Neutrophil (primary cell): ENCODE data around the gene BCAS3.

Experiments used
- H3K27ac ChIP-seq: fragments of 200-600 bp; sonication (generic); 2 replicates; pipeline ENCODE4 v1.5.1; 2016; ENCODE audit warnings: mild to moderate bottlenecking, moderate library complexity
- H3K27me3 ChIP-seq: fragments of 200-600 bp; sonication (generic); 2 replicates; pipeline ENCODE4 v1.6.0; 2016; ENCODE audit warnings: mild to moderate bottlenecking
- H3K36me3 ChIP-seq: fragments of 200-600 bp; sonication (generic); 2 replicates; pipeline ENCODE4 v1.5.1; 2017
- H3K4me1 ChIP-seq, 2 experiments: fragments of 200-600 bp in 1 of 2; sonication (generic) in 1 of 2; 1 replicate in 1 of 2; 2 replicates in 1 of 2; pipeline versions ENCODE4 v1.5.1 to v1.6.1; 2013 to 2016; ENCODE audit warnings: low read depth in 1 of 2, low read length in 1 of 2, mild to moderate bottlenecking in 1 of 2, moderate library complexity in 1 of 2; ENCODE audit not compliant: control insufficient read depth in 1 of 2, insufficient read depth in 1 of 2
- H3K4me3 ChIP-seq, 2 experiments: fragments of 200-600 bp in 1 of 2; sonication (generic) in 1 of 2; 1 replicate in 1 of 2; 2 replicates in 1 of 2; pipeline ENCODE4 v1.5.1; 2013 to 2016; ENCODE audit warnings: low read depth in 1 of 2, low read length in 1 of 2, mild to moderate bottlenecking in 1 of 2, moderate library complexity in 1 of 2
- H3K9me3 ChIP-seq: fragments of 200-600 bp; sonication (generic); 2 replicates; pipeline ENCODE4 v1.5.1; 2016
- TF ChIP-seq, protein P1 (sequence below): fragments of 200-600 bp; sonication (generic); IDR thresholded peaks from 2 replicates; pipeline ENCODE4 v1.5.1; 2016; ENCODE audit warnings: antibody characterized with exemption

Gene BCAS3

DNA sequence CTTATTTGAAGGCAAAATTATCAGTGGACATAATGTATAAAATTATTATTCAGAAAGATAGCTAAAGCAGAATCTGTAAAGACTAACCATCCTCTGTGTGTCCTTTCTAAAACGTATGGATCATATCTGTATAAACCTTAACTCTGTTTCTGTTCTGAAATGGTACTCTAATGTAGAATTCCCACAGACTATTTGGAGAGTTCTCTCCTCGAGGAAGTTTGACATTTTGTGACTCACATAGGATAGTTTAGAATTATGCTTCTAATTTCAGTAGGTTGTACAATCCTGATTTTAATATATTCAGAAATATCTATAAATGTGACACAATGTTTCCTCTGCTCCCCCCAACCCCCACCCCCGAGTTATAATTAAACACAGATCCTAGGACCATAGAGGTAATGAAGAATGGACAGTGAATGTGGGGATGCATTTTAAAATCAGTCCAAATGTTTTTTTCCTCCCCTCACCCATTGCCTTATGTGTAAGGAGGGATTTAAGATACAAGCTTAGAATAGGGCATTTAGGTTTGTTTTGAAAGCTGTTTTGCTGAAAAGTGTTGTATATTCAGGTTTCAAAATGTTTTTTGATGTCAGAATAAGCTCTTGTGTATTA, 66.8 kb downstream of the BCAS3 start:
- TF ChIP-seq, protein P1, sequence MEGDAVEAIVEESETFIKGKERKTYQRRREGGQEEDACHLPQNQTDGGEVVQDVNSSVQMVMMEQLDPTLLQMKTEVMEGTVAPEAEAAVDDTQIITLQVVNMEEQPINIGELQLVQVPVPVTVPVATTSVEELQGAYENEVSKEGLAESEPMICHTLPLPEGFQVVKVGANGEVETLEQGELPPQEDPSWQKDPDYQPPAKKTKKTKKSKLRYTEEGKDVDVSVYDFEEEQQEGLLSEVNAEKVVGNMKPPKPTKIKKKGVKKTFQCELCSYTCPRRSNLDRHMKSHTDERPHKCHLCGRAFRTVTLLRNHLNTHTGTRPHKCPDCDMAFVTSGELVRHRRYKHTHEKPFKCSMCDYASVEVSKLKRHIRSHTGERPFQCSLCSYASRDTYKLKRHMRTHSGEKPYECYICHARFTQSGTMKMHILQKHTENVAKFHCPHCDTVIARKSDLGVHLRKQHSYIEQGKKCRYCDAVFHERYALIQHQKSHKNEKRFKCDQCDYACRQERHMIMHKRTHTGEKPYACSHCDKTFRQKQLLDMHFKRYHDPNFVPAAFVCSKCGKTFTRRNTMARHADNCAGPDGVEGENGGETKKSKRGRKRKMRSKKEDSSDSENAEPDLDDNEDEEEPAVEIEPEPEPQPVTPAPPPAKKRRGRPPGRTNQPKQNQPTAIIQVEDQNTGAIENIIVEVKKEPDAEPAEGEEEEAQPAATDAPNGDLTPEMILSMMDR = no peak
- Histone ChIP-seq H3K9me3 (no peaks in the 10 kb centered on the region), H3K27ac (no peak overlapping the region), H3K4me3 (no peak overlapping the region), H3K27me3 (no peaks in the 10 kb centered on the region), H3K4me1 (no peaks in the 10 kb centered on the region), H3K36me3 (no peaks in the 10 kb centered on the region)

- TF ChIP-seq, protein P1 = no peak
- H3K9me3 ChIP-seq = no peaks in the 10 kb centered on the region
- H3K27me3 ChIP-seq = no peaks in the 10 kb centered on the region
- no peak overlapping the region for H3K27ac ChIP-seq
- no peaks in the 10 kb centered on the region for H3K4me1 ChIP-seq
- no peak overlapping the region for H3K4me3 ChIP-seq
- no peaks in the 10 kb centered on the region for H3K36me3 ChIP-seq
Measured at GRCh38 chr17:60745544-60745943, 67.9 kb downstream of the BCAS3 start.

GRCh38 chr17:60747069-60747808, 69.6 kb downstream of the BCAS3 start:
- Histone ChIP-seq H3K36me3 (no peaks in the 10 kb centered on the region), H3K27me3 (no peaks in the 10 kb centered on the region), H3K4me3 (no peak overlapping the region), H3K27ac (no peak overlapping the region), H3K9me3 (no peaks in the 10 kb centered on the region), H3K4me1 (no peaks in the 10 kb centered on the region)
- TF ChIP-seq, protein P1 = no peak

GRCh38 chr17:60748204-60748603, 70.6 kb downstream of the BCAS3 start:
- Histone ChIP-seq H3K9me3 (no peaks in the 10 kb centered on the region), H3K36me3 (no peaks in the 10 kb centered on the region), H3K4me1 (no peaks in the 10 kb centered on the region), H3K4me3 (no peak overlapping the region), H3K27me3 (no peaks in the 10 kb centered on the region), H3K27ac (no peak overlapping the region)
- TF ChIP-seq, protein P1 = no peak

GRCh38 chr17:60749050-60749449, 71.4 kb downstream of the BCAS3 start:
- H3K9me3 ChIP-seq = no peaks in the 10 kb centered on the region
- TF ChIP-seq, protein P1 = no peak
- no peaks in the 10 kb centered on the region for H3K4me1 ChIP-seq
- H3K27me3 ChIP-seq = no peaks in the 10 kb centered on the region
- no peaks in the 10 kb centered on the region for H3K36me3 ChIP-seq
- H3K4me3 ChIP-seq = no peak overlapping the region
- H3K27ac ChIP-seq = no peak overlapping the region
